ENCODE results near the gene ANAPC16. TPM values are rescaled to one million over a fixed set of nuclear protein-coding genes. Genes with fewer than 3 reads are reported as not detected.

Gene ANAPC16
- total RNA-seq, 1 experiment from 2014 or later = 144 TPM

DNA sequence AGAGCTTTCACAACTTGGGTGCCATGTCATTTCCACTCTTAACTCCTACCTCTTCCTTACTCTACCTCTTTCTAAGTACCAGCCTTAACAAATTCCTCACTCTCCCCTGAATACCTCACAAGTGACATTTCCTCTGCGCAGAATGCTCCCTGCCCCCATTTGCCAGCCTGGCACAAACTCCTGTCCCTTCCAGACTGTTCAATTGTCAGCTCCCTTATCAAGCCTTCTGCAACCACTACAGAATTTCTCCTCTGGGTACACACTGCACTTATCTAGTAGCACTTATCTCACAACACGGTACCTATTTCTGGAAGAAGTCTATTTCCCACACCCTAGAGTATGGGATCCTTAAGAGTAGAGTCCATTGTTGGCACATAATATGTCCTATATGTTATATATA is 39.1 kb upstream of the ANAPC16 start:
- peaks cover under 1% of the 10 kb centered on the region for H3K4me1 Mint-ChIP-seq (ENCODE audit: low read depth, unreplicated experiment)
- POLR2A ChIA-PET = no interaction called here
- H3K27ac Mint-ChIP-seq (ENCODE audit: unreplicated experiment) = no peak overlapping the region
- no TSS peak for BruUV-seq (replicated peaks)
- CTCF ChIA-PET = no interaction called here
- no peak overlapping the region for H3K4me3 Mint-ChIP-seq (ENCODE audit: unreplicated experiment)
- TF ChIP-seq, protein P1, sequence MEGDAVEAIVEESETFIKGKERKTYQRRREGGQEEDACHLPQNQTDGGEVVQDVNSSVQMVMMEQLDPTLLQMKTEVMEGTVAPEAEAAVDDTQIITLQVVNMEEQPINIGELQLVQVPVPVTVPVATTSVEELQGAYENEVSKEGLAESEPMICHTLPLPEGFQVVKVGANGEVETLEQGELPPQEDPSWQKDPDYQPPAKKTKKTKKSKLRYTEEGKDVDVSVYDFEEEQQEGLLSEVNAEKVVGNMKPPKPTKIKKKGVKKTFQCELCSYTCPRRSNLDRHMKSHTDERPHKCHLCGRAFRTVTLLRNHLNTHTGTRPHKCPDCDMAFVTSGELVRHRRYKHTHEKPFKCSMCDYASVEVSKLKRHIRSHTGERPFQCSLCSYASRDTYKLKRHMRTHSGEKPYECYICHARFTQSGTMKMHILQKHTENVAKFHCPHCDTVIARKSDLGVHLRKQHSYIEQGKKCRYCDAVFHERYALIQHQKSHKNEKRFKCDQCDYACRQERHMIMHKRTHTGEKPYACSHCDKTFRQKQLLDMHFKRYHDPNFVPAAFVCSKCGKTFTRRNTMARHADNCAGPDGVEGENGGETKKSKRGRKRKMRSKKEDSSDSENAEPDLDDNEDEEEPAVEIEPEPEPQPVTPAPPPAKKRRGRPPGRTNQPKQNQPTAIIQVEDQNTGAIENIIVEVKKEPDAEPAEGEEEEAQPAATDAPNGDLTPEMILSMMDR (IDR thresholded peaks at IDR 0.05; ENCODE audit: insufficient read depth in 1 of 2, low read depth in 1 of 2, low read length in 1 of 2, severe bottlenecking in 1 of 2, unreplicated experiment in 1 of 2) = no peak
- intact Hi-C loops (cut with micrococcal nuclease; ENCODE audit: unreplicated experiment) = no loop called here
- DNase-seq = no peak
- no peaks in the 10 kb centered on the region for H3K9me3 ChIP-seq
- no peaks in the 10 kb centered on the region for H3K27me3 Mint-ChIP-seq (ENCODE audit: insufficient read depth, unreplicated experiment)
- no peak overlapping the region for H3K4me3 ChIP-seq (ENCODE audit: low read depth, low read length)
- H3K4me1 ChIP-seq = peaks cover 4% of the 10 kb centered on the region
- no peaks in the 10 kb centered on the region for H3K27me3 ChIP-seq (replicated peaks; ENCODE audit: control insufficient read depth, insufficient read depth, low read length)
- H3K9me3 Mint-ChIP-seq (ENCODE audit: unreplicated experiment) = no peaks in the 10 kb centered on the region
- peaks cover 2% of the 10 kb centered on the region; the same call in 1 of the 2 replicates for H3K36me3 ChIP-seq (ENCODE audit: control insufficient read depth, insufficient read depth, low read length)
- H3K36me3 Mint-ChIP-seq (ENCODE audit: insufficient read depth, unreplicated experiment) = peaks cover 2% of the 10 kb centered on the region

DNA sequence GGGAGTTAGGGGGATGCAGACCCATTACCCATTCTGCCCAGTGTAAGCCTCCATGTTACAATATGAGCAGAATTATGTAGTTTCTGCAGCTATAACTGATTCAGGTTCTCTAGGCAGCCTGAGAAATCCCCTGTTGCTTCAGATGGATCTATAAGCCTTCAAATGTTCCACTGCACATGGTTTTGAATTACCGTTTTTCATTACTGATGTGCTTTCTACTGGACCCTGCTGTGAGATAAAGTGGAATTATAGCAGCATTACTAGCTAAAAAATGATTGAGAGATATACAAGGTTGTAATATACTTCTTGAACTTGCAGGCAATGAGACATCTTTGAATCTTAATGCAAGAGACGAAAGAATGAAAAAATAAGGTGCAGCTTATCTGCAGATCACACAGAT is 38.4 kb upstream of the ANAPC16 start:
- H3K4me3 ChIP-seq (ENCODE audit: low read depth, low read length) = no peak overlapping the region
- no TSS peak for BruUV-seq (replicated peaks)
- Mint-ChIP-seq H3K9me3 (ENCODE audit: unreplicated experiment) (no peaks in the 10 kb centered on the region), H3K27me3 (ENCODE audit: insufficient read depth, unreplicated experiment) (no peaks in the 10 kb centered on the region), H3K27ac (ENCODE audit: unreplicated experiment) (no peak overlapping the region), H3K36me3 (ENCODE audit: insufficient read depth, unreplicated experiment) (peaks cover 10% of the 10 kb centered on the region), H3K4me1 (ENCODE audit: low read depth, unreplicated experiment) (no peaks in the 10 kb centered on the region), H3K4me3 (ENCODE audit: unreplicated experiment) (no peak overlapping the region)
- intact Hi-C loops (cut with micrococcal nuclease; ENCODE audit: unreplicated experiment) = no loop called here
- peaks cover 2% of the 10 kb centered on the region; the same call in 1 of the 2 replicates for H3K36me3 ChIP-seq (ENCODE audit: control insufficient read depth, insufficient read depth, low read length)
- no peaks in the 10 kb centered on the region for H3K9me3 ChIP-seq
- H3K4me1 ChIP-seq = no peaks in the 10 kb centered on the region
- no peaks in the 10 kb centered on the region for H3K27me3 ChIP-seq (replicated peaks; ENCODE audit: control insufficient read depth, insufficient read depth, low read length)
- DNase-seq = no peak
- ChIA-PET POLR2A (no interaction called here), CTCF (interaction anchor here (1.1 kb wide), 1 partner anchor 129 kb away, joined by 3 read pairs; no protein-coding TSS in a partner anchor)
- TF ChIP-seq, protein P1 (IDR thresholded peaks at IDR 0.05; ENCODE audit: insufficient read depth in 1 of 2, low read depth in 1 of 2, low read length in 1 of 2, severe bottlenecking in 1 of 2, unreplicated experiment in 1 of 2) = no peak

DNA sequence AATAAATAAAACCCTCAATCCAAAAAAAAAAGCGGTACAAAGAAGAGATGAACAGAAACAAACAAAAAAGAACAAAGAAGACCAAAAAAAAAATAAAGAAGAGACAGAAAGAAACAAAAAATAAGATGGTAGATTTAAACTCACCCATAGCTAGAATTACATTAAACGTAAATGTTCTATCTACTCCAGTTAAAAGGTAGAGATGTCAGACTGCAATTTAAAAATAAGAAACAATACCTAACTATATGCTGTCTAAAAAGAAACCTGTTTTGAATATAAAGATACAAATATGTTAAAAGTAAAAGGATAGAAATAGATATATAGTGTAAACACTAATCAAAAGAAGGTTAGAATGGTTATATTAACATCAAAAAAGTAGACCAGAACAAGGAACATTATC is 31.7 kb upstream of the ANAPC16 start:
- TF ChIP-seq, protein P1 (IDR thresholded peaks at IDR 0.05; ENCODE audit: insufficient read depth in 1 of 2, low read depth in 1 of 2, low read length in 1 of 2, severe bottlenecking in 1 of 2, unreplicated experiment in 1 of 2) = no peak
- no peaks in the 10 kb centered on the region for H3K27me3 ChIP-seq (replicated peaks; ENCODE audit: control insufficient read depth, insufficient read depth, low read length)
- intact Hi-C loops (cut with micrococcal nuclease; ENCODE audit: unreplicated experiment) = no loop called here
- peaks cover 39% of the 10 kb centered on the region for H3K36me3 Mint-ChIP-seq (ENCODE audit: insufficient read depth, unreplicated experiment)
- no TSS peak for BruUV-seq (replicated peaks)
- POLR2A ChIA-PET = no interaction called here
- no peaks in the 10 kb centered on the region for H3K27me3 Mint-ChIP-seq (ENCODE audit: insufficient read depth, unreplicated experiment)
- peaks cover 11% of the 10 kb centered on the region for H3K9me3 ChIP-seq
- no peaks in the 10 kb centered on the region for H3K4me1 ChIP-seq
- H3K4me3 ChIP-seq (ENCODE audit: low read depth, low read length) = no peak overlapping the region
- no peaks in the 10 kb centered on the region for H3K36me3 ChIP-seq (ENCODE audit: control insufficient read depth, insufficient read depth, low read length)
- H3K4me3 Mint-ChIP-seq (ENCODE audit: unreplicated experiment) = no peak overlapping the region
- no peak for DNase-seq
- H3K4me1 Mint-ChIP-seq (ENCODE audit: low read depth, unreplicated experiment) = no peaks in the 10 kb centered on the region
- CTCF ChIA-PET = no interaction called here
- H3K27ac Mint-ChIP-seq (ENCODE audit: unreplicated experiment) = no peak overlapping the region
- H3K9me3 Mint-ChIP-seq (ENCODE audit: unreplicated experiment) = peaks cover 15% of the 10 kb centered on the region
